ENCODE measurements around the gene SPSB3. TPM values are rescaled to one million over a fixed set of nuclear protein-coding genes. Genes with fewer than 3 reads are reported as not detected.

SPSB3 gene
- total RNA-seq, 1 donor from 2014 or later, result 35.3 TPM

DNA sequence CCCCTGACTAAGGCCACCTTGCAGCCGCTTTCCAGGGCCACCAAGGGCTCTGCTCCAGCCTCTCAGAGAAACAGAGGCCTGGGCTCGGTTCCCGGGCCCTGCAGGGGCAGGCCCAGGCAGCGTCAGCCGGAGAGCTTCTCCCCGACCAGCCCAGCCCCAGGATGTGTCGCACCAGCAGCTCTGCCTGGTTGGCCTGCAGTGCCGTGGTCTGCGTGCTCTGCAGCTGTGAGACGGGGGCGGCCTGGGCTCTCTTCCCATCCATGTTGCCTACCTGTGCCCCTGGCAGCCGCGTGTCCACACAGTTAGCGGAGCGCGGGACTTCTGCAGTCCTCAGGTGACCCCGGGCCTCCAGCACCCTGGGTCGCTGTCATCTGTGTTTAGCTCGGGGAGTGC, 6.3 kb upstream of the SPSB3 start:
- no peak for DNase-seq (ENCODE audit: low read depth in 2 of 2)

DNA sequence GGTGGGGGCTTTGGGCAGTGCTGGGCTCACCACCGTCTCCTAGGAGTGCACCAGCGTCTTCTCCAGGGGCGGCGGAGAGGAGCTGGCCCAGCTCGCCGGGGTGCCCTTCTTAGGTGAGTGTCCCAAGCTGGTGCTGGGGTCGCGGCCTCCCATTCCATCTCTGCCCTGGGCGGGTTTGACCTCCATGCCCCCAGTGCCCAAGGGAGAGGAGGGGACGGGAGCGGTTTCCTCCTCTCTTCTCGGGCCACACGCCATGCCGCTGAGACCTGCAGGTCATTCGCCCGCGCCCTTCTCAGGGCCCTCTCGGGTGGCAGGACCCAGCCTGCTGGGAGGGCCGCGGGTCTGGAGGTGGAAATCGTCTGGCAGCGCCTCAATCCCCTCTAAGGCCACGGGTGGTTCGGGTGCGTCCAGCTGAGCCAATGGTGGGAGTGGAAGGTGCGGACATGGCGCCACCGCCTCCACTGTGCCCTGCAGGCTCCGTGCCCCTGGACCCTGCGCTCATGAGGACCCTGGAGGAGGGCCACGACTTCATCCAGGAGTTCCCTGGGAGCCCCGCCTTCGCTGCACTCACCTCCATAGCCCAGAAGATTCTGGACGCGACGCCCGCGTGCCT, 5.8 kb upstream of the SPSB3 start:
- no peak for DNase-seq (ENCODE audit: low read depth in 2 of 2)

DNA sequence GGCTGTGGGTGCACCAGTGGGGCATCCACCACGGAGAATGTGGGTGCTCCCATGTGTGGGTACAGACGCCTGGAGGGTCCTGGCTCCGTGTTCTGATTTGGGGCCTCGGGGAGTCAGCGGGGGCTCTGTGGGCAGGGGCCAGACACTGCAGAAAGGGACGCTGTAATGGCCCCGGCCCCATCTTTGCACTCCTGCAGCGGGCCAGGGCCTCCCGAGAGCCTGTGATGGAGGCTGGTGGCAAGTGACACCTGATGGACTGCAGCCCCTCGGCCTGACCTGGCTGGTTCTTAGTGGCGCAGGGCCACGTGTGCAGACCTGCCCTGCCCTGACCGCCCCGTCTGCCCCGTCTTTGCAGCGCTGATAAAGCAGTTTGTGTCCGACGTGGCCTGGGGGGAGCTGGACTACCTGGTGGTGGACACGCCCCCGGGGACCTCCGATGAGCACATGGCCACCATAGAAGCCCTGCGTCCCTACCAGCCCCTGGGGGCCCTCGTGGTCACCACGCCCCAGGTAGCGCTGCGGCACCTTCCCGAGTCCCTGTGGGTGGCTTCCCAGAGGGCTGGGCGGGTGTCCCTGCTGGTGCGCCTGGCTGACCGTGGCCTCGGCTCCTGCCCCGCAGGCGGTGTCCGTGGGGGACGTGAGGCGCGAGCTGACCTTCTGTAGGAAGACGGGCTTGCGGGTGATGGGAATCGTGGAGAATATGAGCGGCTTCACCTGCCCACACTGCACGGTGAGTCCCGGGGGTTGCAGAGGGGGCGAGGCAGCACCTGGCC, 5.1 kb upstream of the SPSB3 start:
- no peak for DNase-seq (ENCODE audit: low read depth in 2 of 2)

DNA sequence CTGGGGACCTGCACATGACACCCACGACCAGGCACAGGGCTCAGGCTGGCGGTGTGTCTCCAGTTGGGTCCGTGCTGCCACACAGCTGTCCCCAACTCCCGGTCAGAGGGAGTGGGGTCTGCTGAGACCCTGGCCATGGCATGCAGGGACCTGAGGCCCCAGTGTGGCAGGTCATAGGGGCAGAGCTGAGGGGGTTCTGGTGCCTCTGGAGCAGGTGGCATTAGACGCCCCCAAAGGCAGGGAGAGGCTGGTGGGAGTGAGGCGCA, 4.6 kb upstream of the SPSB3 start:
- DNase-seq (ENCODE audit: low read depth in 2 of 2), result no peak

DNA sequence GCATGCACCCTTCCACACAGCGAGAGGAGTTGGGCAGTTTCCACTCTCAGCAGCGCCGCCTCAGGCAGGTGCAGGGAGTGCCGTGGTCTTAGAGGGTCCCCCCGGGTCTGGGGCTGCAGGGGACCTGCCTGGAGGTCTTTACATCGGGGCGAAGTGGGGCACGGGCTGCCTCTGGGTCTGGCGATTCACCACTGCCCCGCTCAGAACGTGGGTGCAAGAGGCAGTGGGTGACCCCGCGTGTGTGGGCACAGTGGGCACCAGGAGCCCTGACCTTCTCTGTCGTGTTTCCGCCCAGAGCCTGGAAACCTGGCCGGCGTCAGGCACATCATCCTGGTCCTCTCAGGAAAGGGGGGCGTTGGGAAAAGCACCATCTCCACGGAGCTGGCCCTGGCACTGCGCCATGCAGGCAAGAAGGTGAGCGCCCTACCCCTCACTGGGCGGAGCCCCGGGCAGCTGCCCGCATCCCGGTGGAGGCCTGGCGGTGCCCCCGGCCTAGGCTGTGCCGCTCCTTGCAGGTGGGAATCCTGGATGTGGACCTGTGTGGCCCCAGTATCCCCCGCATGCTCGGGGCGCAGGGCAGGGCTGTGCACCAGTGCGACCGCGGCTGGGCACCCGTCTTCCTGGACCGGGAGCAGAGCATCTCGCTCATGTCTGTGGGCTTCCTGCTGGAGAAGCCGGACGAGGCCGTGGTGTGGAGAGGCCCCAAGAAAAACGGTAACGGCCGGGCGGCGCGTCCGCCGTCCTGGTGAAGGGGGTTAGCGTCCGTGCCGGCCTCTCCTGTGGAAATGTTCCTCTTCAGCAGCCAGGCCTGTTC, 4.1 kb upstream of the SPSB3 start:
- no peak for DNase-seq (ENCODE audit: low read depth in 2 of 2)

DNA sequence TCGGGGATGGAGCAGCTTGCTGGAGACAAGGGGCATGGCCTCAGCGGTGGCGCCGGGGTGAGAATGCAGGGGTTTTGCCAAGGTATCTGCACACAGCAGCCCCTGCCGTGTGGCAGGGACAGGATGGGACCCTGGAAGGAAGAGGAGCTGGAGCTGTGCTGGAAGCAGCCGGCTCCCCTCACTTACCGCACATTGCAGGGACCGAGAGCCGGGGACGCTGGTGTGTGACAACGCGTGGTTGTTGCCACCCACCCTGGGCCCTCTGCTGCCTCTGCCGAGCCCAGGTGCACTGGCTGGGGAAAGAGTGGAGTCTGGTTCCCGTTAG, 3.4 kb upstream of the SPSB3 start:
- DNase-seq (ENCODE audit: low read depth in 2 of 2), result no peak

DNA sequence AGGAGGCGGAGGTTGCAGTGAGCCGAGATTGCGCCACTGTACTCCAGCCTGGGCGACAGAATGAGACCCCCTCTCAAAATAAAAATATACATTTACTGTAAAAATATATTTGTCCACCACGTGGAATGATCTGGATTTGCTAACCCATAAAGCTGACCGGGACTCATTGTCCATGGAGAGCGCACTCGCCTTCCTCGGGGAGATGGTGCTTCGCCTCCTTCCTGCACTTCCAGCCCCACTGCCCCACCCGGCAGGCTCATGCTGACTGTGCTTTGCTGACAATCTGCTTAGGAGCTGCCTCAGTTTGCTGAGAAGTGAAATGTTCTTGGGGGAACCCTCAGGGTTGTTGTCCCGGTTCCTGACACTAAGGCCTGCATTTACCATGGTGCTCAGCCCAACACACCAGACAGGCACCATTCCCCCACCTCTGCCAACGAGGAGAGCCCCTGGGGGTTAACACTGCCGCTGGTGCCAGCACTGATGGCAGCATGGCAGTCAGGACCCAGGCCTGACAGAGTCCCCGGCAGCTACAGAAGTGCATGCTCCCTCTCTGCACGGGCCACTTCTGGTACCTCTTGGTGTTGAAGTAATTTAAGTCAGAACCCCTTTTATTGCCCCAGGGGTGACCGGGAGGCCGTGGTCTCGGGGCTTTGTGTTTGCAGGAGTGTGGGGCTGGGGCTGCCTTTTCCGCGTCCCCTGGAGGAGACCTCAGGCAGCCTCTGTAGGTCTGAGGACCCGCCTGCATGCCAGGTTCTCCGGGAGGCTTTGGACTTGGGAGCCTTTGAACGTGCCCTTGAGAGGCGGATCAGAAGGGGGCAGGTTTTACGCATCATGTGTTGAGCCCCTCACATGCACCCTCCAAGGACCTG, 2.8 kb upstream of the SPSB3 start:
- no peak for DNase-seq (ENCODE audit: low read depth in 2 of 2)

DNA sequence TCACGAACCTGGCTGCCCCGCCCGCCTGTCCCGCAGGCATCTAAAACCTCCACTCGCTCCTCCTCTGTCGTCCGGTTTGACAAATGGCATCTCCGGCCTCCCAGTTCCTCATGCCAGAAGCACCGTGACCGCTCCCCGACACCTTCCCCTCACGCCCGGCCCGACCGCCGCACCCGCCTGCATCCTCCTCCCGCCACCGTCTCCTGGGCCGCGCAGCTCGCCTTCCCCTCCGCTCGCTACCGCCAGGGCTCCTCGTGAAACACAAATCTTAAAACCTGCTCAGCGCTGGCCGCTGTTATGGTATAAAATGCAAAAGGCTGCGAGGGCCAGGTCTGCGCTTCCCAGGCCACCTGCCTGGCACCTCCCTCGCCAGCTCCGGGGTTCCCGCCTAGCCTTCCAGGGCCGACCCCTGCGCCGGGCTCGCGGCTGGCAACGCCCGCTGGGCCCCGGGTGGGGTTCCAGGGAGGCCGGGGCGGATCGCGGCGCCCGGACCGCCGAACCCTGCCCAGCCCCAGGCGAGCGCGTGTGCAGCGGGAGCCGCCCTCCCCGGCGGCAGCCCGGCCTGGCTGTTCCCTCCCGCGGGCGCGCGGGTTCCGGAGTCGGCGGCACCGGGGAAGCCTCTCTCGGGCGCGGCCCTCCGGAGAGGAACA, 488 bp downstream of the SPSB3 start:
- peak in 1 of 2 donors; percentile 30 for DNase-seq (ENCODE audit: low read depth in 2 of 2)

DNA sequence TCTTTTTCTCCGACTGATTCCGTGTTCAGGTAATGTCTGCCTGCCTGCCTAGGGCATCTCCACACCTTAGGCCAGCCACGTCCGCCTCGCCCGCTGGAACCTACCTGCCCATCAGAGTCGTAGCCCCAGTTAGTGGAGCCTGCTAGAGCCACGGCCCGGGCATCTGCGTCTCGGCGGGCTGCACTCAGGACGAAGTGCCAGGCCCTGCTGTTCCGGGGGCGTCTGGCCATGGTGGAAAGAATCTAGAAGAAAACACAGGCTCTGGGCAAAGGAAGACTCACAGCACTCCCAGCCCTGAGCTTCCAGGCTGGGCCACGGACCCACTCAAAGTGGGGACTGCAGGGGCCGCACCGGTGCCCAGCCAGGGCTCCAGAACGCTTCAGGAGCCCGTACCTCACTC, 1.1 kb downstream of the SPSB3 start:
- no peak for DNase-seq (ENCODE audit: low read depth in 2 of 2)

DNA sequence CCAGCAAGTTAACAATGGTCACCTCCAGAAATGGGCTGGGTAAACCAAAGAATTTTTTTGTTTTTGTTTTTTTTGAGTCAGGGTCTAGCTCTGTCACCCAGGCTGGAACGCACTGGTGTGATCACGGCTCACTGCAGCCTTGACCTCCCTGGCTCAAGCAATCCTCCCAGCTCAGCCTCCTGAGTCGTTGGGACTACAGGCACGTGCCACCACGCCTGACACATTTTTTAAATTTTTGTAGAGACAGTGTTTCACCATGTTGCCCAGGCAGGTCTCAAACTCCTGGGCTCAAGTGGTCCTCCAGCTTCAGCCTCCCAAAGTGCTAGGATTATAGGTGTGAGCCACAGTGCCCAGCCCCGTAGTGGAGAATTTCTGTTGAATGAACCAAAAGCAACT, 1.7 kb downstream of the SPSB3 start:
- no peak for DNase-seq (ENCODE audit: low read depth in 2 of 2)

DNA sequence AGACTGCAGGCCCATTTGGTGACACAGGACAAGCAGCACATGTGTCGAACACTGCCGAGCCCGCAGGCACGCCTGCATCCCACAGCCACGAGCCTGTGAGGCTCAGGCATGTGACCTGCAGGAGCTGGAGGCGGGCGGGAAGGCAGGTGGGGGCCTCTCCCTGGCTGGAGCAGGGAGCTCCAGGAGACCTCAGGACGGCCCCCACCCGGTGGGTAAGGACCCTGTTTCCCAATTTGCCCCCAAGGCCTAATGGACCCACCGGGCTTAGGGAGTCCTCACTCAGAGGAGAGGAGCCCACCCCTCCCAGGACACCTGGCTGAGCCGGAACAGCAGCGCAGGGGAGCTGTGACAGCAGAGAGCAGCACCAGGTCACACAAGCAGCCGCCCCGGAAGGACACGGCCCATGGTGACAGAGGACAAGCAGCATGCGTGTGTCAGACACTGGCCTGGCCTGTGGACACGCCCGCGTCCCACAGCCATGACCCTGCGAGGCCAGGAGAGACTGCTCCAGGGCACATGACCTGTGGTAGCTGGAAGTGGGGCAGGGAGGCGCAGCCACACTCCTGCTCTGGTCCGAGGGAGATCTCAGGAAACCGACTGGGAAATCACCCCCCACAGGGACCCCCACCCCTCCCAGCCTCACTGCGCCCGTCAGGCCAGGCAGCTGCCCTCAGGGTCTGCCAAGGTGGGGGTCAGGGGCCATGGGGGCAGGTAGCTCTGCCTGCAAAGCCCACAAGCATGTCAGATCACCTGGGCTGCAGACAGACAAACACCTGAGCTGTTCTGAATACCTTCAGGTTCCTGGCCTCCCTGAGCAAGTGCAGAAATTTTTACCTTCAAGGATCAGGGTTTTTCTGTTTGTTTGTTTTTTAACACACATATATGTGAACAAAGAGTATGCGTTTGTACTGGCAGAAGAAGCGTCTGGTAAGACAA, 2.4 kb downstream of the SPSB3 start:
- DNase-seq (ENCODE audit: low read depth in 2 of 2), result no peak

DNA sequence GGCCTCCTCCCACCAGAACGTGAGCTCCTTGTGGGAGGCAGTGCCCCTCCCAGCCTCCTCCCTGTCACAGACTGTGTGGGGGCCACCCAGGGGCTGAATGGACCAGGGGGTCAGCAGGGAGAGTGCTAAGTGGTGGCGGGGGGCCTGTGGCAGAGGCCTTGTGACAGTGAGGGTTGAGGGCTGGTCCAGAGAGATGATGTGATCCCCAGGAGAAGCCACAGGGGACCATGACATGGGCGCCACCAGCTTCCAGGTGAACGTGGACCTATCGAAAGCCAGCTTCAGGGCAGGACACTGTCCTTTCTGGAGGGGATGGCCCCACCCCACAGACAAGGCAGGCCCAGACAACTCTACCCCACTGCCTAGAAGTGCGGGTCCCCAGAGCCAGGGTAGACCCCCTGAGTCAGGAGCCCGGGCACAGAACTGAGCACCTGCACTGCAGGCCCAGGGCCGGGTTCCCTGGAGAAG, 3.1 kb downstream of the SPSB3 start:
- no peak for DNase-seq (ENCODE audit: low read depth in 2 of 2)

DNA sequence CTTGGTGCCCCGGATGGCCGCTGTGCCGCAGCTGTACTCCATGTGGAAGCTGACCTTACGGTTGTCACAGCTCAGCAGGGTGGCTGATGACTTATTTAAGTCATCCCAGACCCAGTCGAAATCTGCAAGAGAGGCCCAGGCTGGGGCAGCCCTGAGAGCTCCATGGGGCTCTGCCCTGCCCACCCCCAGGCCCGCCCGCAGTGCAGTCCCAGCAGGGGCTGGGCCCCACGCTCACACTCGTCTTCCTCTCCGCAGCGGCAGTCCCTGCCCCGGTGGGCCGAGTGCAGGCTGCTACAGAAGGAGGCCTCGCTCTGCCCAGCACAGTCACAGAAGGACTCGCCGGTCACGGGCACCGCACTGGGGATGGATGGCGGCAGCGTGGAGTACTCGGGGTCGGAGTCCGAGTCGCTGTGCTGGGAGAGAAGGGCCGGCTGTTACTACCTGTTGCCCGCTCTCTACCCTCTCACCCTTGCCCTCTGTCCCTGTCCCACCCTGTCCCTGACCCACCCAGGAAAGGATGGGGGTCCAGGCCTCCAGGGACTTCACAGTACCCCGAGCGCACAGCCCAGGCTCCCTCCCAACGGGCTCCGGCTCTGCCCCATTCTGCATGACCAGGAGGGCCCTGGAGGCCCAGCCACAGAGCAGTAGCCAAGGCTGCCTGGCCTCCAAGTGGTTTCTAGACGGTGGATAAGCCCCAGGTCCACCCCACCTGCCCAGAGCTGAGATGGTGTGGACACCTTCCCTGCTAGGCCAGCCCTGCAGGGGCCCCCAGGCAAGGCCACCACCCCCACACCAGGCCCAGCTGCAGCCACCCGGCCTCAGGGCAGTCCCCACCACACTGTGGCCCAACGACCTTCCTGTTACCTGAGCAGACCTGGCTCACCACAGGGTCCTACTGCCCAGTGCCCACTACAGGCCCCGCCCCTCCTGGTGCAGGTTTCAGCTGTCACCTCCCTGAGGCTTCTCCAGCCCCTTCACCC, 3.9 kb downstream of the SPSB3 start:
- DNase-seq (ENCODE audit: low read depth in 2 of 2), result no peak

DNA sequence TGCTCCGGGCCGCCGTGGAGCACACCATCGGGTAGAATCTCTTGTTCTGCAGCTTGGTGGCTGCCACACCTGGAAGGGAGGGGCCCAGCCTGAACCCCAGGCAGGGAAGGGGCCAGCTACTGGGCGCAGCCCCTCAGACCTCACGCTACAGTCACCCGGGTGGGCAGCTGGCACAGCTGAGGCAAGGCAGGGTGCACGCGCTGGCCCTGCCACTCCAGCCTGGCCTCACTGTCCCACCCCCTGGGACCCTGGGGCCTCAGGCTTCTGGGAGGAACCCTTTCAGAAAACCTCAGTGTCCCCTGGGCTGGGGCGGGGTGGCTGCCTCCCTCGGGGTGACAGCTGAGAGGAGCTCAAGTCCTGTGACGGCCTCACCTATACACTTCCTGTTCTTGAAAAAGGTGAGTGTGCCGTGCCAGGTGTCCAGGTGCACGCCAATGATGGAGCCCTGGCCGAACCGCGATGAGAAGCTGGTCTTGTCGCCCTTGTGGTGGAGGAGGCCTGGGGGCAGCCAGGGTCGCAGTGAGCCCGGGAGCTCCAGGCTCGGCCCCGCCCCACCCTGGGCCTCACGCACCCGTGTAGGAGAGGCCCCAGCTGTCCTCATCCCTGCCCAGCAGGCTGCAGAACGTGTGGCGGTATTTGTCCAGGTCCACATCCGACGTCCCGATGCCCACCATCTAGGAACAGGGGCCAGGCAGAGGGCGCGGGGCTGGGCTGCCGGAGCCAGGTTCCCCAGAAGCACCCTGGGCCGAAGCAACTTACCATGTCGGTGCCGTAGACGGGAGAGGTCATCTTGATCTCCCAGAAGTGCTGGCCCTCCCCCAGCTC, 4.8 kb downstream of the SPSB3 start:
- no peak for DNase-seq (ENCODE audit: low read depth in 2 of 2)

DNA sequence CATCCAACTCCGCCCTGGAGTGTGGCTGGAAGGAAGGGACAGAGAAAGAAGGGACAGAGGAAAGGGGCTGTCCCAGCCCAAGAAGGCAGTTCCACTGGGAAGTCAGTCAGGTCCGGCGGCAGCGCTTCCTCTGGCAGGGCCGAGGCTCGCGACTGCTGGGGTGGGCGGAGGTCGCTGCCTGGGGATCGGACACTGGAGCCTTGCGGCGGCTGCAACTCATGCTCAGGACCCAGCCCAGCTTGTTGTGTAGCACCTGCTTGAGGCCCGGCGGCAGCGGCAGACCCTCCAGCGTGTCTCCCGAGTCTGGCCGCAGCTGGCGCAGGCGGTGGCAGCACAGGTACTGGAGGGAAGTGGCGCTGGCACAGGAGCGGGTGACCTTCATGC, 5.4 kb downstream of the SPSB3 start:
- DNase-seq (ENCODE audit: low read depth in 2 of 2), result no peak

DNA sequence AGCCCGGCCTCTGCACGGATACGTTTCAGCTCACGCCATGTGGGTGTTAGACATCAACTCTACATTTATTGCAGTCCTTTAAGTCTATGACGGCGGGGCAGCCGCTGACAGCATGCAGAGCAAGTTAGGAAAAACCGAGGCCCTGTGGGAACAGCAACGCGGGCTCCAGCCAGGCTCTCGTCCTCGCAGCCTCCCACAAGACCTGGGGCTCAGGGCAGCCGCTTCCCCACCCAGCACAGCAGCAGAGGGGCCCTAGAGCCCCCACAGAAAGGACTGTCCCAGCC, 5.8 kb downstream of the SPSB3 start:
- no peak for DNase-seq (ENCODE audit: low read depth in 2 of 2)

DNA sequence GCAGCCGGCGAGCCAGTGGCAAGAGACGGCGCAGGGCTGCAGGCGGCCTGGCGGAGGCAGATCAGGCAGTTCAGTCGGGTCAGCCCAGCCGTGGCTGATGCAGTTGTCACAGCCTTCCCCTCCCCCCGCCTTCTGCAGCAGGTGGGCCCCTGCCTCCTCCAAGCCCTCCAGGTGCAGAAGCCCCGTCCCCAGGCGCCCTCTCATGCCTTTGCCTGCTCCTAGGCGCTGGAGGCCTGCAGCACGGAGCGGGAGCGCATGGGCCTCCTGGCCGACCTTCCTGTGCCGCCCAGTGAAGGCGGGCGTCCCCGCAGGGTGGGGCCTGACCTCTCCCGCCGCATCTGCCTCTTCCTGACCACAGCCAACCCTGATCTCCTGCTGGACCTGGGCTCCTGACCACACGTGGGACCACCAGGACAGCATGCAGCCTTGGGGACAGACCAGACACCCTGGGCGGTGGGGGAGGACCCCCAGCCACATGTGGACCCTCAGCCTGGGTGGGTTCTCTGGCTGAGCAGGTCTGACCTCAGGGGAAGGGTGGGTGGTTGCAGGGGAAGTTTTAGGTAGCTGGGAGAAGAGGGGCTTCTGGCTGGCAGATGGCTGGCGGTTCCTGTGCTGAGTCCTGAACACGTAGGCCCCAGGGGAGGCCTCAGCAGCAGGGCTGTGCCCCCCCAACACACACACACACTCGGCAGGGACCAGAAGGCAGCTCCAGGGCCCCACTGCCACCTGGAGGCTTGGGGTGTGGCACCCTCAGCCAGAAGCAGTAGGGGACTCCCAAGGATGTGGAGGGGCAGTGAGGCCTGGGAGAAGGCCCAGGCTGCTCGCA, 6.3 kb downstream of the SPSB3 start:
- no peak for DNase-seq (ENCODE audit: low read depth in 2 of 2)

Measured in dermis microvascular lymphatic vessel endothelial cell (primary cell).